Calu3 (cell line): ENCODE data around the gene SLIT1. TPM values are rescaled to one million over a fixed set of nuclear protein-coding genes. Genes with fewer than 3 reads are reported as not detected.

Source experiments
- BruUV-seq: library from RNA; stranded (reverse); fragments of 400-500 nt; replicated peaks from 2 replicates; lab custom pipeline; 2021; lab: Mats Ljungman, UMichigan
- CTCF ChIA-PET: fragments of 300-600 bp; sonication (Branson Sonifier 250); formaldehyde crosslinking; loops from one replicate; lab custom pipeline; 2022; ENCODE audit warnings: antibody characterized with exemption; lab: Charles Lee
- DNase-seq: peaks from one replicate; pipeline ENCODE4 v3.0.0; 2022
- H3K27ac Mint-ChIP-seq: one replicate; pipeline ENCODE4 v1.8.0; 2022; ENCODE audit warnings: mixed read lengths; ENCODE audit not compliant: unreplicated experiment
- H3K27me3 Mint-ChIP-seq: one replicate; pipeline ENCODE4 v1.8.0; 2022; ENCODE audit warnings: mixed read lengths; ENCODE audit not compliant: unreplicated experiment
- H3K36me3 Mint-ChIP-seq: one replicate; pipeline ENCODE4 v1.8.0; 2022; ENCODE audit warnings: mild to moderate bottlenecking, moderate library complexity, mixed read lengths; ENCODE audit not compliant: insufficient read depth, unreplicated experiment
- H3K4me1 Mint-ChIP-seq: one replicate; pipeline ENCODE4 v1.8.0; 2022; ENCODE audit warnings: mild to moderate bottlenecking, low read depth, mixed read lengths; ENCODE audit not compliant: unreplicated experiment
- H3K4me3 Mint-ChIP-seq: one replicate; pipeline ENCODE4 v1.8.0; 2022; ENCODE audit warnings: mild to moderate bottlenecking, low read depth, moderate library complexity, mixed read lengths; ENCODE audit not compliant: unreplicated experiment
- H3K9me3 Mint-ChIP-seq: one replicate; pipeline ENCODE4 v1.8.0; 2022; ENCODE audit warnings: low read depth, mixed read lengths; ENCODE audit not compliant: unreplicated experiment
- CTCF ChIP-seq: fragments of 200-600 bp; IDR thresholded peaks from one replicate; pipeline ENCODE4 v1.8.0; 2022; ENCODE audit warnings: antibody characterized with exemption; ENCODE audit not compliant: unreplicated experiment
- intact Hi-C: fragments of 100-400 bp; cut with micrococcal nuclease; formaldehyde crosslinking; loops from one replicate; pipeline ENCODE4 v1.10.0; 2022; ENCODE audit not compliant: unreplicated experiment
- total RNA-seq: library from RNA; stranded (reverse); gene quantifications from 2 replicates; pipeline ENCODE4 v1.2.3, GENCODE V29; 2022

Gene SLIT1
- total RNA-seq, 1 experiment from 2014 or later = not detected

- intact Hi-C loops = loop anchor here (10.0 kb wide), 1 partner anchor 91 kb away; no protein-coding TSS in a partner anchor
- H3K36me3 Mint-ChIP-seq = no peaks in the 10 kb centered on the region
- H3K4me1 Mint-ChIP-seq = no peaks in the 10 kb centered on the region
- no peak overlapping the region for H3K27ac Mint-ChIP-seq
- H3K27me3 Mint-ChIP-seq = peaks cover 99% of the 10 kb centered on the region
- CTCF ChIA-PET = no interaction called here
- no peak overlapping the region for H3K4me3 Mint-ChIP-seq
- no peak for TF ChIP-seq CTCF
- no peak for DNase-seq
- BruUV-seq = no TSS peak
- H3K9me3 Mint-ChIP-seq = no peaks in the 10 kb centered on the region
These were observed 61.5 kb downstream of the SLIT1 start for GRCh38 chr10:97124211-97124610.

- Mint-ChIP-seq H3K9me3 (no peaks in the 10 kb centered on the region), H3K4me3 (no peak overlapping the region), H3K27me3 (peaks cover 99% of the 10 kb centered on the region), H3K36me3 (no peaks in the 10 kb centered on the region), H3K4me1 (no peaks in the 10 kb centered on the region), H3K27ac (no peak overlapping the region)
- no peak for DNase-seq
- BruUV-seq = no TSS peak
- no peak for TF ChIP-seq CTCF
- intact Hi-C loops = loop anchor here (10.0 kb wide), 1 partner anchor 91 kb away; no protein-coding TSS in a partner anchor
- CTCF ChIA-PET = no interaction called here
These were observed 62.0 kb downstream of the SLIT1 start for GRCh38 chr10:97123765-97124164.

GRCh38 chr10:97121041-97121440 lies 64.7 kb downstream of the SLIT1 start:
- H3K9me3 Mint-ChIP-seq = no peaks in the 10 kb centered on the region
- intact Hi-C loops = loop anchor here (10.0 kb wide), 1 partner anchor 94 kb away; no protein-coding TSS in a partner anchor
- H3K36me3 Mint-ChIP-seq = no peaks in the 10 kb centered on the region
- H3K27me3 Mint-ChIP-seq = peaks cover 84% of the 10 kb centered on the region
- no TSS peak for BruUV-seq
- CTCF ChIA-PET = interaction anchor here (1.4 kb wide), 1 partner anchor 75 kb away, joined by 3 read pairs; no protein-coding TSS in a partner anchor
- no peak overlapping the region for H3K27ac Mint-ChIP-seq
- no peak for TF ChIP-seq CTCF
- H3K4me3 Mint-ChIP-seq = no peak overlapping the region
- no peaks in the 10 kb centered on the region for H3K4me1 Mint-ChIP-seq
- no peak for DNase-seq

- no TSS peak for BruUV-seq
These were observed 65.4 kb downstream of the SLIT1 start for GRCh38 chr10:97120370-97120769.

More at GRCh38 chr10:97120370-97120769, 65.4 kb downstream of the SLIT1 start:
- no peak overlapping the region for H3K27ac Mint-ChIP-seq
- no peaks in the 10 kb centered on the region for H3K36me3 Mint-ChIP-seq
- no peak for DNase-seq
- H3K4me3 Mint-ChIP-seq = no peak overlapping the region
- TF ChIP-seq CTCF = no peak
- CTCF ChIA-PET = no interaction called here
- no peaks in the 10 kb centered on the region for H3K4me1 Mint-ChIP-seq
- intact Hi-C loops = loop anchor here (10.0 kb wide), 1 partner anchor 94 kb away; no protein-coding TSS in a partner anchor
- no peaks in the 10 kb centered on the region for H3K9me3 Mint-ChIP-seq
- peaks cover 84% of the 10 kb centered on the region for H3K27me3 Mint-ChIP-seq
